H7 (cell line): ENCODE measurements around the gene IL25. TPM values are rescaled to one million over a fixed set of nuclear protein-coding genes. Genes with fewer than 3 reads are reported as not detected.
"Not testable (repeated sequence)": the region's sequence is repeated elsewhere in the genome, so short reads cannot be mapped to it uniquely, and the experiment has no call there.

Experiments used
- DNase-seq: peaks from one replicate; pipeline ENCODE4 v3.0.0; 2012
- H3K27me3 ChIP-seq: 2 replicates; pipeline ENCODE4 v1.6.0; 2011; ENCODE audit warnings: mild to moderate bottlenecking, low read length; ENCODE audit not compliant: control insufficient read depth, insufficient read depth
- H3K36me3 ChIP-seq: replicated peaks from 2 replicates; pipeline ENCODE4 v1.5.1; 2011; ENCODE audit warnings: low read length; ENCODE audit not compliant: control insufficient read depth, insufficient read depth
- H3K4me3 ChIP-seq: 2 replicates; pipeline ENCODE4 v1.5.1; 2011; ENCODE audit warnings: low read depth, mild to moderate bottlenecking, control low read depth, low read length, moderate library complexity; ENCODE audit not compliant: insufficient read depth
- total RNA-seq: library from RNA; depleted of rRNA; stranded (reverse); fragments of >200 nt; shearing (Covaris generic); gene quantifications from 2 replicates; pipeline ENCODE4 v1.2.3, GENCODE V29; 2014

Gene IL25
- total RNA-seq, 1 experiment from 2014 or later, result 0.31 TPM

DNA sequence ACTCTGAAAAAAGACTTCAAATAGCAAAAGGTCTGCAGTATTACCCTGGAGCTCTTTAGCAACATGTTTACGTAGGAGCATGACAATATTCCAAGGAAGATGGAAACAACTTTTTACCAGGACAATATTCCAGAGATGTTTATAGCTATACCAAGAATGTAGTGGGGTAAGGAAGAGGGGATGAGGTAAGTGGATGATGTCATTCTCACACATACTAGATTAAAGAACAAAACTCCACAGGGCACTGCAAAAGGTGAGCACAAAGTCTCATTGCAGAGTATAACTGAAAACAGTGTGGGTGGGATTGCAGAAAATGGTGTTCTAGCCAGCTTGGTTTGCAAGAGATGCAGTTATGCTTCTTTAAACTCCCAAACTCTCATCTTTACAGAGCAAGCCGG is 12.6 kb downstream of the IL25 start:
- no peak for DNase-seq
- H3K36me3 ChIP-seq, result no peaks in the 10 kb centered on the region
- H3K27me3 ChIP-seq, result peaks cover 1% of the 10 kb centered on the region; the same call in 1 of the 2 replicates
- H3K4me3 ChIP-seq, result no peak overlapping the region

DNA sequence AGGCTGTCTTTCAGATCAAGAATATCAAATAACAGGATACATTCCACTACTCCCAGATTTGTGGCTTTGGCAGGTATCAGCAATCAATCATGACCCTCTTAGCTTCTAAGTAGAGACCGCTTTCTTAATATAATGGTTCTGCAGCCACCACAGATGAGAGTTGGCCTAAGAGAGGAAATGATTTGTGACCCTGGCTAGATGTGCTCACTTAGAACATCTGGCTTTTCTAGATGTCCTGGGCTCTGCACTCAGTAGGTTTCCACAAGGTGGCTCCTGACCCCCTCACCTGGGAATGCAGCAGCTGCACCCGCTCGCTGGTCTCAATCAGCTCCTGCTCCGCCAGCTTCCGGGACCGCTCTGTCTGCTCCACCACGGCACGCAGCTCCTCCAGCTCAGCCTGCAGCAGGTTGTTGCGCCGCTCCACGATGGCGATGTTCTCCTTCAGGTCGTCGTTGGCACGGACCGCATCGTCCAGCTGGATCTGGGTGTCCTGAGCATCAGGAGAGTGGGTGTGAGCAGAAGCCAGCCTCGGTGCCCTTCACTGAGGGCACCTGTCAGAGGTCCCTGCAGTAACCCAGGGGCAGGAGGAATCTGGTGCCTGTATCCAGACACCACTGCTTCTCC is 13.1 kb downstream of the IL25 start:
- DNase-seq, result peak; percentile 69
- H3K36me3 ChIP-seq, result no peaks in the 10 kb centered on the region

GRCh38 chr14:23386266-23386657 is 13.7 kb downstream of the IL25 start:
- H3K27me3 ChIP-seq, H3K36me3 ChIP-seq, DNase-seq, H3K4me3 ChIP-seq: not testable (repeated sequence)

More for the DNA sequence above, 13.1 kb downstream of the IL25 start:
- no peak overlapping the region for H3K4me3 ChIP-seq
- peaks cover 1% of the 10 kb centered on the region; the same call in 1 of the 2 replicates for H3K27me3 ChIP-seq

- Histone ChIP-seq H3K4me3 (no peak overlapping the region), H3K36me3 (no peaks in the 10 kb centered on the region), H3K27me3 (peaks cover 1% of the 10 kb centered on the region; the same call in 1 of the 2 replicates)
Observed at GRCh38 chr14:23386999-23387398, 14.4 kb downstream of the IL25 start.

DNA sequence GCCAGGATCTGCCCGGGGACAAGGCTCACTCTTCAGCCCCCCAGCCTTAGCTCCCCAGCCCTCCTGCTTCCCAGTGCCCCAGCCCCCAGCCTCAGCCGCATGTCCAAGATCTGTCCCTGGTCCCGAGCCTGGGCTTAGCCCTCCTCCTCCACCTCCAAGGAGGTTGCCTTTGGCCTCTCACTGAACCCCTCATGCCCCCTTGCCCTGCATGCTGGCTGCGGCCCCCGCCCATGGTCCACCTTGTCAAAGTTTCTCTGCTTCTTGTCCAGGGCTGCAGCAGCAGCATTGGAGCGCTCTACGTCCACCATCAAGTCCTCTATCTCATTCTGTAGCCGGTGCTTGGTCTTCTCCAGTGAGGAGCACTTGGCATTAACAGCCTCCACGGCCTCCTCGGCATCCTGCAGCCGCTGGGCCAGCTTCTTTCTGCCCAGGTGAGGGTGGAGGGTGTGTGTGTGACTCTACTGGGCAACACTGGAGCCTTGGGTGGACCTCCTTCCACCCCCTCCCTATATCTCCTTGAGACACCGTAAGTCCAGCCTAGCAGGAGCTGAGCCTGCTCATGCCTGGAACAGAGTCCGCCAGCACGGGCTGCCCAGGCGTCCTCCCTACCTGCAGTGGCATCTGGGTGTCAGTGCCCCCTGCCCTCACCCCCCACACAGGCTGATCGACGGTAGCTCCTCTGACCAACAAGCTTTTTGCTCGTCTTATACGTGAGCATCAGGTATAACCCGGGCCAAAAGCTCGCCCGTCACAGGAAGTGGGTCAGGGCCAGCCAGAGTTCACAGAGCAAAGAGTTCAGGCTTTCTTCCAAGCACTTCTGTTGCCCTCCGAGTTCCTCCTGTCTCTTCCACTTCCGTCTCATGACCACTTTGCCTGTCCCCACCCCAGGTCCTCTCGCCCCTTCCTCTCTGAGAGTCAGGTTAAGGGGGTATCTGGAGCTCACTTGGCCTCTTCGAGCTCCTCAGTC is 15.6 kb downstream of the IL25 start:
- no peaks in the 10 kb centered on the region for H3K36me3 ChIP-seq

More at GRCh38 chr14:23386999-23387398, 14.4 kb downstream of the IL25 start:
- DNase-seq, result no peak

DNA sequence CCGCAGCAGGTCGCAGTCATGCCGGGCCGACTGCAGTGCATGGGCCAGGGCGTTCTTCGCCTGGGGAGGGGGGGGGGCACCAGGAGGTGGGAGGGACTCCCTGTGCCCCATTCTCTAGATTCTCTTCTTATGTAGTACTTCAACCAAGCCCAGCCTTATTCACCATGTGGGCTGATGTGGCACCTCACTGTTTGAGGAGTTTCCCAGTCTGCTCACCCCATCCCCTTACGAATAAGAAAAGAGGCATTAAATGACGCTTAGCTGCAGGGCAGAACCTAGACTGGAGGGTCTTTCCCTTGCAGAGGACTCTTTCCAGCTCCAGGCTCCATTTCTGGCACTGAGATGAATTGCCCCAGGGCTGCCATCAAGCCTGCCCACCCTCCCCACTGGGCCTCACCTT is 16.4 kb downstream of the IL25 start:
- H3K36me3 ChIP-seq, result no peaks in the 10 kb centered on the region
- DNase-seq, result peak; percentile 71
- H3K27me3 ChIP-seq, result no peaks in the 10 kb centered on the region; the same call in 1 of the 2 replicates
- H3K4me3 ChIP-seq, result no peak overlapping the region

More for the DNA sequence above, 15.6 kb downstream of the IL25 start:
- DNase-seq, result peak; percentile 43
- H3K27me3 ChIP-seq, result no peaks in the 10 kb centered on the region
- no peak overlapping the region for H3K4me3 ChIP-seq

GRCh38 chr14:23389396-23389795 is 16.8 kb downstream of the IL25 start:
- no peaks in the 10 kb centered on the region for H3K36me3 ChIP-seq
- H3K4me3 ChIP-seq, result no peak overlapping the region
- DNase-seq, result peak; percentile 46
- H3K27me3 ChIP-seq, result no peaks in the 10 kb centered on the region; the same call in 1 of the 2 replicates

- H3K27me3 ChIP-seq, H3K4me3 ChIP-seq, H3K36me3 ChIP-seq, DNase-seq: not testable (repeated sequence)
Observed at GRCh38 chr14:23389871-23390270, 17.3 kb downstream of the IL25 start.

DNA sequence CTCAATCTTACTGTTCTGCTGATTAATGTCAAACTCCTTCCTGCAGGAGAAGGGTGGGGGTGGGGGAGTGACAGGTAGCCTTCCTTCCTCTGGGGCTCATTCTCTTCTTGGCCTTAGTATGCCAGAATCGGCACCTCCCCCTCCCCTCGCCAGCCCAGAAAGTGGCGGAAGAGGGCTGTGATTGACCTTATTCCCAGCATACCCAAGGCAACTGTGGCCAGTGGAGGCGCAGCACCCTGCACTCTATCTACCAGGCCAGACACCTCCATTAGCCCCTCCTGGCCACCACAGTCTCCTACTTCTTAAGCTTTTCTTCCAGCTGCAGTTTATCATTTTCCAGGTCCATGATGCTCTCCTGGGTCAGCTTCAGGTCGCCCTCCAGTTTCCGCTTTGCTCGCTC is 20.0 kb downstream of the IL25 start:
- peak; percentile 67 for DNase-seq
- H3K4me3 ChIP-seq, result no peak overlapping the region
- H3K27me3 ChIP-seq, result no peaks in the 10 kb centered on the region; the same call in 1 of the 2 replicates
- no peaks in the 10 kb centered on the region for H3K36me3 ChIP-seq

GRCh38 chr14:23396126-23396525 is 23.5 kb downstream of the IL25 start:
- Histone ChIP-seq H3K4me3 (no peak overlapping the region), H3K27me3 (no peaks in the 10 kb centered on the region; the same call in 1 of the 2 replicates), H3K36me3 (no peaks in the 10 kb centered on the region)
- no peak for DNase-seq

DNA sequence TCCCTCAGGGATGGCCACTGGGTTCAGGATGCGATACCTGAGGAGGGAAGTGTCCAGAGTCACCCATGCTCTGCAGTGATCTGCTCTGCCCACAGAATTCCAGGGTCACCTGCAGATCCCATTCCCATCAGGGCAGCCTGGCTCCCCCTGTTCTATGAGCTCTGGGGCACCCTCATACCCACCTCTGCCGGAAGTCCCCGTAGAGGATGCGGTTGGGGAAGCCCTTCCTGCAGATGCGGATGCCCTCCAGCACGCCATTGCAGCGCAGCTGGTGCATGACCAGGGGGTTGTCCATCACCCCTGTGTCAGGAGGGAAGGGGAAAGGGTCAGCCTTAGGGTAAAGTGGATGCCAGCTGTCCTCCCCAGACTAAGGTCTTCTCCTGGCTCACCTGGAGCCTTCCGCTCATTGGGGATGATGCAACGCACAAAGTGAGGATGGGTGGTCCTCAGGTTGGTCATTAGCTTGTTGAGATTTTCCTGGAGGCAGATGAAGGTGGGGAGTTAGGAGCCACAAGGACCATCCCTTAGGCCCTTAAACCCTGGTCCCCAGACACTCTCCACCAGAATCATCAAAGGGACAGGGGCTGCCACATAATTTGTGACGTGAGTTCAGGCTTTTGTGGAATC is 24.3 kb downstream of the IL25 start:
- Histone ChIP-seq H3K4me3 (no peak overlapping the region), H3K27me3 (no peaks in the 10 kb centered on the region; the same call in 1 of the 2 replicates), H3K36me3 (no peaks in the 10 kb centered on the region)
- no peak for DNase-seq

GRCh38 chr14:23398348-23398747 is 25.7 kb downstream of the IL25 start:
- Histone ChIP-seq H3K36me3 (no peaks in the 10 kb centered on the region), H3K4me3 (no peak overlapping the region)
- no peak for DNase-seq

DNA sequence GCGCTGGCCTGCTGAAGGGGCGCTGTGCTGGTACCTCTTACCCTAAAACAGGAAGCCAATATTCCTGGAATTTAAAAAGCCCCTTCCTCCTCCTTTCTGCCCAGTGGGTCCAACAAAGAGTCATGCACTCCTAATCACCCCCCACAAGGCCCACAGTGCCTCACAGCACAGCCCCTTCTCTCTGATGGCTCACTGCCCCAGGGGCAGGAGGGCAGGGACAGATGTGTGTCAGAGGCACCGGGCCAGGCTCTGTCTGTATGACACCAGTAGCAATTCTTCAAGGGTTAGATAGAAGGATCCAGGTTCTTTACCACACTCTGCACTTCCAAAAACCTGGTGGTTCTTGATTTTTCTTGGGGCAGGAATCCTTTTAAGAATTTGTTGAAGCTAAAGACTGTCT is 26.5 kb downstream of the IL25 start:
- DNase-seq, result no peak
- H3K27me3 ChIP-seq, result no peaks in the 10 kb centered on the region; the same call in none of the 2 replicates
- H3K4me3 ChIP-seq, result no peak overlapping the region
- no peaks in the 10 kb centered on the region for H3K36me3 ChIP-seq

More at GRCh38 chr14:23398348-23398747, 25.7 kb downstream of the IL25 start:
- H3K27me3 ChIP-seq, result no peaks in the 10 kb centered on the region; the same call in 1 of the 2 replicates

DNA sequence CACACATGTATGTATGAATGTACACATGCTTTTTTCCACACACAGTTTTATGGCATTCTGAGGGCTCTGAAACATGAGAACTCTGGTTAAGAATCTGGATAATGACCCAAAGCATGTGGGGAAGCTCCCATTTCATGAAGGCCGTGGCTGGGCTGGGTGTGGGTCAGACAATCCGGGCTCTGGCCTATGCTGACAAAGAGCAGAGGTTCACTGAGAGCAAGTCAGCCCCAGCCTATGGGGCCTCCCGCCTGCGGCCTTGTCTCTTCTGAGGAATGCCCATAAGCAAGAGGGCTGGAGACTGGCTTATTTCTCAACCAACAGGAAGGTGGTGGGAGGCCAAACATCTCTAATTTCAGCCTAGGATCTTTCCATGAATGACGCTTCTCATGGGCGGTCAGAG is 27.0 kb downstream of the IL25 start:
- H3K27me3 ChIP-seq, result no peaks in the 10 kb centered on the region; the same call in none of the 2 replicates
- H3K36me3 ChIP-seq, result no peaks in the 10 kb centered on the region
- no peak overlapping the region for H3K4me3 ChIP-seq
- DNase-seq, result no peak
